Loucy (cell line): ENCODE data around the gene TARM1.

Experiments used
- H2AFZ ChIP-seq: fragments of 200-600 bp; sonication (generic); 2 replicates; pipeline ENCODE4 v1.6.0; 2016; ENCODE audit warnings: antibody characterized with exemption, mild to moderate bottlenecking, low read length, moderate library complexity
- H3F3A ChIP-seq: fragments of 200-600 bp; 2 replicates; pipeline ENCODE4 v1.6.0; 2016; ENCODE audit warnings: antibody characterized with exemption, low read depth, mild to moderate bottlenecking
- H3K27me3 ChIP-seq: fragments of 200-600 bp; sonication (generic); 2 replicates; pipeline ENCODE4 v1.6.1; 2014; ENCODE audit warnings: low read length, mild to moderate bottlenecking; ENCODE audit not compliant: insufficient read depth, poor library complexity, severe bottlenecking
- H3K36me3 ChIP-seq: fragments of 200-600 bp; sonication (generic); 2 replicates; pipeline ENCODE4 v1.6.1; 2016; ENCODE audit warnings: low read length; ENCODE audit not compliant: insufficient read depth
- H3K4me1 ChIP-seq: fragments of 200-600 bp; sonication (generic); 2 replicates; pipeline ENCODE4 v1.5.1; 2014; ENCODE audit warnings: low read length, mild to moderate bottlenecking; ENCODE audit not compliant: insufficient read depth, poor library complexity, severe bottlenecking
- H3K4me2 ChIP-seq: fragments of 200-600 bp; sonication (generic); 2 replicates; pipeline ENCODE4 v1.6.0; 2014; ENCODE audit warnings: antibody characterized with exemption, low read length, low read depth, mild to moderate bottlenecking; ENCODE audit not compliant: poor library complexity, severe bottlenecking
- H3K4me3 ChIP-seq: fragments of 200-600 bp; sonication (generic); 2 replicates; pipeline ENCODE4 v1.5.1; 2014; ENCODE audit warnings: low read length, mild to moderate bottlenecking, mixed read lengths; ENCODE audit not compliant: poor library complexity, severe bottlenecking
- H3K79me2 ChIP-seq: fragments of 200-600 bp; sonication (generic); 2 replicates; pipeline ENCODE4 v1.6.1; 2014; ENCODE audit warnings: low read length; ENCODE audit not compliant: insufficient read depth
- H3K9ac ChIP-seq: fragments of 200-600 bp; sonication (generic); 2 replicates; pipeline ENCODE4 v1.6.0; 2014; ENCODE audit warnings: mild to moderate bottlenecking, low read depth, low read length, moderate library complexity; ENCODE audit not compliant: poor library complexity, severe bottlenecking
- H3K9me2 ChIP-seq: fragments of 200-600 bp; sonication (generic); replicated peaks from 2 replicates; pipeline ENCODE4 v1.6.1; 2016; ENCODE audit warnings: low read depth, low read length, mixed read lengths
- H3K9me3 ChIP-seq: fragments of 200-600 bp; sonication (generic); 2 replicates; pipeline ENCODE4 v1.6.1; 2014; ENCODE audit warnings: mild to moderate bottlenecking, antibody characterized with exemption, low read length, low read depth; ENCODE audit not compliant: insufficient read depth
- H4K20me1 ChIP-seq: fragments of 200-600 bp; sonication (generic); 2 replicates; pipeline ENCODE4 v1.6.0; 2014; ENCODE audit warnings: antibody characterized with exemption, low read length, mild to moderate bottlenecking; ENCODE audit not compliant: insufficient read depth, poor library complexity, severe bottlenecking
- CTCF ChIP-seq: fragments of 200-600 bp; sonication (generic); conservative IDR thresholded peaks from 2 replicates; pipeline ENCODE4 v1.5.1; 2014; ENCODE audit warnings: mild to moderate bottlenecking, antibody characterized with exemption, low read length
- EZH2phosphoT487 ChIP-seq: fragments of 200-600 bp; IDR thresholded peaks from 2 replicates; pipeline ENCODE4 v1.6.1; 2018; ENCODE audit warnings: antibody characterized with exemption, mild to moderate bottlenecking, moderate library complexity, borderline replicate concordance

The TARM1 gene

DNA sequence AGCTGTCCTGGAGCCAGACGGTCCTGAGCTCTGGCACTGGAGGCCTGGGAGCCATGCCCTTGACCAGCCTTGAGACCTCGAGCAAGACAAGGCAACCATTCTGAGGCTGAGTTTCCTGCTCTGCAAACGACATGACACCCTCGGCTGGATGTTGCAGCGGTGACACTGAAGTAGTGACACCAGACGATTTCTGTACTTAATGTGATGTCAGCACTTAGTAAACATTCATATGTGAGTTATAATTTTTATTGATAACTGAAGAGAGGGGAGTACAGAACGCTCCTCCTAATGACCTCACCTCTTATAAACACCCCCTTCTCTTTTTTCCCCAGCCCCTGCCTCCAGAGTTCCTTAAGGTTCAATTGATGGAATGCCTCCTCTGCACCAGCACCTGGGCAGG, 27.3 kb upstream of the TARM1 start:
- Histone ChIP-seq H3K9ac (no peak overlapping the region), H3K36me3 (peaks cover 42% of the 10 kb centered on the region; the same call in 1 of the 2 replicates), H3K4me1 (peaks cover 1% of the 10 kb centered on the region), H3K79me2 (peaks cover 36% of the 10 kb centered on the region), H3K27me3 (no peaks in the 10 kb centered on the region), H3K4me2 (no peak overlapping the region), H4K20me1 (peaks cover 4% of the 10 kb centered on the region), H3K9me3 (no peaks in the 10 kb centered on the region), H2AFZ (no peak overlapping the region), H3F3A (no peaks in the 10 kb centered on the region), H3K4me3 (no peak overlapping the region), H3K9me2 (no peaks in the 10 kb centered on the region)
- TF ChIP-seq EZH2phosphoT487 (no peak), CTCF (no peak)

GRCh38 chr19:54107876-54108490, 26.8 kb upstream of the TARM1 start:
- no peaks in the 10 kb centered on the region for H3K9me2 ChIP-seq
- no peak overlapping the region for H3K9ac ChIP-seq
- no peak overlapping the region for H2AFZ ChIP-seq
- peaks cover 5% of the 10 kb centered on the region for H3K4me1 ChIP-seq
- no peak overlapping the region for H3K4me2 ChIP-seq
- no peaks in the 10 kb centered on the region for H3K9me3 ChIP-seq
- no peak for TF ChIP-seq EZH2phosphoT487
- TF ChIP-seq CTCF: no peak
- H3K79me2 ChIP-seq: peaks cover 36% of the 10 kb centered on the region
- H3K4me3 ChIP-seq: no peak overlapping the region
- H3K27me3 ChIP-seq: no peaks in the 10 kb centered on the region
- H3K36me3 ChIP-seq: peaks cover 42% of the 10 kb centered on the region; the same call in 1 of the 2 replicates
- peaks cover 4% of the 10 kb centered on the region for H4K20me1 ChIP-seq
- no peaks in the 10 kb centered on the region for H3F3A ChIP-seq

DNA sequence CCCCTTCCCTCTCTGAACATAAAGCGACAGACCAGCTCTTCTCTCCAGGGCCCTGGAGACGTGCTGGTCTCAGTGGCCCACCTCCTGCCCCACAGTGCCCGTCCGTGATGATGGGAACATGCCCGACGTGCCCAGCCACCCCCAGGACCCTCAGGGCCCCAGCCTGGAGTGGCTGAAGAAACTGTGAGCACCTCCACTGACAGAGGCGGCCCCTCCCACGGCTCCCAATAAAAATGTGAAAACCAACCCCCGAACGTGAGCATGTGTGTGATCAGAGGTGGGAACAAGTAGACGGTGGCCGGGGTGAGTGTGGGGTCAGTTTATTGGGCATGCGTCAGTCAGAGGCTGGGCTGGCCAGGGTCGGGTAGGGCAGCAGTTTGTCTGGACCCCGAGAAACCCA, 25.6 kb upstream of the TARM1 start:
- no peak overlapping the region for H3K9ac ChIP-seq
- no peak overlapping the region for H2AFZ ChIP-seq
- no peaks in the 10 kb centered on the region for H3F3A ChIP-seq

More for the DNA sequence above, 25.6 kb upstream of the TARM1 start:
- Histone ChIP-seq H3K9me3 (no peaks in the 10 kb centered on the region), H3K4me3 (no peak overlapping the region), H3K36me3 (peaks cover 42% of the 10 kb centered on the region; the same call in 1 of the 2 replicates), H3K79me2 (peaks cover 34% of the 10 kb centered on the region), H4K20me1 (peaks cover 4% of the 10 kb centered on the region), H3K4me2 (no peak overlapping the region), H3K27me3 (no peaks in the 10 kb centered on the region), H3K4me1 (peaks cover 8% of the 10 kb centered on the region), H3K9me2 (no peaks in the 10 kb centered on the region)
- no peak for TF ChIP-seq CTCF
- TF ChIP-seq EZH2phosphoT487: no peak
